ENCODE results near the gene PHTF2. TPM values are rescaled to one million over a fixed set of nuclear protein-coding genes. Genes with fewer than 3 reads are reported as not detected.

PHTF2 gene
- 8.5 and 9.9 TPM in 2 replicates for total RNA-seq

GRCh38 chr7:77798394-77799077 lies at the start of gene PHTF2, which contains the start of gene TMEM60:
Gene PHTF2 (plus strand): TSS chr7:77798773.
Gene TMEM60 (minus strand): TSS chr7:77798434. CDS start chr7:77794373, 4,061 bp downstream.

Other genes with a start within 250 kb of the PHTF2 start
- 15.4 and 16.2 TPM in 2 replicates for gene RSBN1L, start 102.3 kb upstream of the PHTF2 start, total RNA-seq
- gene TMEM60, start 339 bp upstream of the PHTF2 start, total RNA-seq: 5.3 and 7.5 TPM in 2 replicates

Data from tracheal epithelial cell (primary cell).